ENCODE measurements around the gene SULT6B1.

Gene SULT6B1

DNA sequence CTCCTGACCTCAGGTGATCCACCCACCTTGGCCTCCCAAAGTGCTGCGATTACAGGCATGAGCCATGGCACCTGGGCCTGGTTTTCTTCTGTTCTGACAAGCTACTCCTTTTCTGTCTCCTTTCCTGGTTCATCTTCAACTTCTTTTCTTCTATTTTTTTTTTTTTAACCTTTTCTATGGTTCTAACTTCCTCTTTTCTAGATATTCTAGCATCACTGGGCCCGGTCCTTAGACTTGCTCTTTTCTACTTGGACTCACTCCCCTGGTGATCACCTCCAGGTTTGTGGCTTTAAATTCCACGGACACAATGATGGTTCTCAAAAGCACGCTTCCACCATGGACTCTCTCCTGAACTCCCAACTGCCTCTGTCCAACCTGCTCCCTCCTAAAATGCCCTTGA is 33.7 kb downstream of the SULT6B1 start:
- WGBS (ENCODE audit: insufficient coverage), result 62% methylated on average over 4 of the region's 4 CpGs
- H3K9me3 ChIP-seq (ENCODE audit: control extremely low read depth in 1 of 5, control insufficient read depth in 4 of 5, insufficient read depth in 2 of 5, low read depth in 1 of 5, low read length in 4 of 5), result no peaks in the 10 kb centered on the region
- CTCF ChIA-PET, result interaction anchor here (0.7 to 0.9 kb wide), 3 partner anchors 13 to 29 kb away, joined by 3 read pairs; no protein-coding TSS in a partner anchor

DNA sequence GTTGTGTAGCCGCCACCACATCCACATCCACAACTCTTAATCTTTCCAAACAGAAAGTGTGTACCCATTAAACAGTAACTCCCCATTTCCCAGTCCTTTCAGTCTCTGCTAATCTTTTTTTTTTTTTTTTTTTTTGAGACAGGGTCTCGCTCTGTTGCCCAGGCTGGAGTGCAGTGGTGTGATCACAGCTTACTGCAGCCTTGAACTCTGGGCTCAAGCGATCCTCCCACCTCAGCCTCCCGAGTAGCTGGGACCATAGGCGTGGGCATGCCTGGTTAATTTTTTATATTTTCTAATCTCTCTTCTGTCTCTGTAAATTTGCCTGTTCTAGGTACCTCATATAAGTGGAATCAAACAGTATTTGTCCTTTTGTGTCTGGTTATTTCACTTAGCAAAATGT is 35.2 kb downstream of the SULT6B1 start:
- Histone ChIP-seq H3K27me3 (replicated peaks in 2 of 5; ENCODE audit: control insufficient read depth in 4 of 5, insufficient read depth in 5 of 5, low read length in 4 of 5) (no peaks in the 10 kb centered on the region), H3K36me3 (ENCODE audit: control insufficient read depth in 4 of 4, insufficient read depth in 4 of 4, low read length in 3 of 4) (peaks cover 3 to 20% (median 15%) of the 10 kb centered on the region in 4 experiments), H3K4me3 (ENCODE audit: control insufficient read depth in 1 of 7, extremely low read depth in 1 of 7, insufficient read depth in 4 of 7, low read depth in 2 of 7, low read length in 6 of 7) (no peak overlapping the region), H3K9me3 (ENCODE audit: control extremely low read depth in 1 of 5, control insufficient read depth in 4 of 5, insufficient read depth in 2 of 5, low read depth in 1 of 5, low read length in 4 of 5) (no peaks in the 10 kb centered on the region), H3K27ac (ENCODE audit: insufficient read depth in 1 of 2, low read depth in 1 of 2, low read length in 2 of 2, poor library complexity in 1 of 2, severe bottlenecking in 2 of 2) (no peak overlapping the region), H3K4me1 (ENCODE audit: control extremely low read depth in 1 of 4, control insufficient read depth in 4 of 4, insufficient read depth in 4 of 4, low read length in 3 of 4) (peaks cover 3 to 29% (median 20%) of the 10 kb centered on the region in 4 experiments)
- POLR2A ChIA-PET, result no interaction called here
- no peak for DNase-seq
- no CpG with 5 or more reads among the region's 5 CpGs for WGBS (ENCODE audit: insufficient coverage)
- CTCF ChIA-PET, result interaction anchor here (0.8 kb wide), 1 partner anchor 16 kb away, joined by 3 read pairs; no protein-coding TSS in a partner anchor

More for the DNA sequence above, 33.7 kb downstream of the SULT6B1 start:
- peaks cover 3 to 26% (median 20%) of the 10 kb centered on the region in 4 experiments for H3K4me1 ChIP-seq (ENCODE audit: control extremely low read depth in 1 of 4, control insufficient read depth in 4 of 4, insufficient read depth in 4 of 4, low read length in 3 of 4)
- POLR2A ChIA-PET, result interaction anchor here (0.6 kb wide), 1 partner anchor 901 kb away, joined by 7 read pairs; no protein-coding TSS in a partner anchor
- H3K36me3 ChIP-seq (ENCODE audit: control insufficient read depth in 4 of 4, insufficient read depth in 4 of 4, low read length in 3 of 4), result peaks cover 3 to 12% (median 7%) of the 10 kb centered on the region in 4 experiments
- peak overlapping the region in 1 of 2 experiments; percentile 0 for H3K27ac ChIP-seq (ENCODE audit: insufficient read depth in 1 of 2, low read depth in 1 of 2, low read length in 2 of 2, poor library complexity in 1 of 2, severe bottlenecking in 2 of 2)
- peak overlapping the region in 1 of 7 experiments; percentile 94 for H3K4me3 ChIP-seq (ENCODE audit: control insufficient read depth in 1 of 7, extremely low read depth in 1 of 7, insufficient read depth in 4 of 7, low read depth in 2 of 7, low read length in 6 of 7)
- peak in 2 of 3 donors; percentile 50 to 56 for DNase-seq
- H3K27me3 ChIP-seq (replicated peaks in 2 of 5; ENCODE audit: control insufficient read depth in 4 of 5, insufficient read depth in 5 of 5, low read length in 4 of 5), result no peaks in the 10 kb centered on the region

- H3K36me3 ChIP-seq (ENCODE audit: control insufficient read depth in 4 of 4, insufficient read depth in 4 of 4, low read length in 3 of 4), result peaks cover 7 to 40% (median 28%) of the 10 kb centered on the region in 4 experiments
- no peaks in the 10 kb centered on the region for H3K9me3 ChIP-seq (ENCODE audit: control extremely low read depth in 1 of 5, control insufficient read depth in 4 of 5, insufficient read depth in 2 of 5, low read depth in 1 of 5, low read length in 4 of 5)
- no peaks in the 10 kb centered on the region for H3K27me3 ChIP-seq (replicated peaks in 2 of 5; ENCODE audit: control insufficient read depth in 4 of 5, insufficient read depth in 5 of 5, low read length in 4 of 5)
- ChIA-PET POLR2A (no interaction called here), CTCF (interaction anchor here (0.9 kb wide), 1 partner anchor 15 kb away, joined by 4 read pairs; no protein-coding TSS in a partner anchor)
- no peak overlapping the region for H3K27ac ChIP-seq (ENCODE audit: insufficient read depth in 1 of 2, low read depth in 1 of 2, low read length in 2 of 2, poor library complexity in 1 of 2, severe bottlenecking in 2 of 2)
- H3K4me3 ChIP-seq (ENCODE audit: control insufficient read depth in 1 of 7, extremely low read depth in 1 of 7, insufficient read depth in 4 of 7, low read depth in 2 of 7, low read length in 6 of 7), result no peak overlapping the region
- peaks cover 0 to 7% (median 2%) of the 10 kb centered on the region in 4 experiments for H3K4me1 ChIP-seq (ENCODE audit: control extremely low read depth in 1 of 4, control insufficient read depth in 4 of 4, insufficient read depth in 4 of 4, low read length in 3 of 4)
- DNase-seq, result peak in 2 of 3 donors; percentile 49 to 69
- WGBS (ENCODE audit: insufficient coverage), result 80% methylated on average over 2 of the region's 6 CpGs
Measured at GRCh38 chr2:37149626-37150322, 38.7 kb downstream of the SULT6B1 start.

DNA sequence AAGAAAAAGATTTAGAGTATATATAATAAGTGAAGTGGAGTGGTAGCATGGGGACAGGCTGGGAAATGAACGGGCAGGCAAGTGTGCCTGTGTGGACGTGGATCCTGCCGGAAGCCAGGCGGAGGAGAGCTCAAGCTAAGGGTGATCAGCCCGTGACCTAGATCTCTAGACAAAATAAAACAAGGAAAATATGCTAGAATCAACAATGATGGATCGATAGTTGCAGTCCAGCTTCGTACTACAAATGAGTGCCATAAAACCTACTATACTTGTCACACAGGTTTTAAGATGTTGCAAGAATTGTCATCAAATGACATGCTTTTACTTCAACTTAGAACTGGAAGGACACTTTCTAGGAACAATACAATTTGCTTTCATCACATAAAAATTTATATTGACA is 40.1 kb downstream of the SULT6B1 start:
- DNase-seq, result no peak
- Histone ChIP-seq H3K27me3 (replicated peaks in 2 of 5; ENCODE audit: control insufficient read depth in 4 of 5, insufficient read depth in 5 of 5, low read length in 4 of 5) (no peaks in the 10 kb centered on the region), H3K4me3 (ENCODE audit: control insufficient read depth in 1 of 7, extremely low read depth in 1 of 7, insufficient read depth in 4 of 7, low read depth in 2 of 7, low read length in 6 of 7) (no peak overlapping the region), H3K27ac (ENCODE audit: insufficient read depth in 1 of 2, low read depth in 1 of 2, low read length in 2 of 2, poor library complexity in 1 of 2, severe bottlenecking in 2 of 2) (no peak overlapping the region), H3K36me3 (ENCODE audit: control insufficient read depth in 4 of 4, insufficient read depth in 4 of 4, low read length in 3 of 4) (peaks cover 7 to 45% (median 28%) of the 10 kb centered on the region in 4 experiments), H3K9me3 (ENCODE audit: control extremely low read depth in 1 of 5, control insufficient read depth in 4 of 5, insufficient read depth in 2 of 5, low read depth in 1 of 5, low read length in 4 of 5) (no peaks in the 10 kb centered on the region), H3K4me1 (ENCODE audit: control extremely low read depth in 1 of 4, control insufficient read depth in 4 of 4, insufficient read depth in 4 of 4, low read length in 3 of 4) (peaks cover 0 to 7% (median 2%) of the 10 kb centered on the region in 4 experiments)
- WGBS (ENCODE audit: insufficient coverage), result 98% methylated on average over 7 of the region's 7 CpGs
- POLR2A ChIA-PET, result no interaction called here
- CTCF ChIA-PET, result interaction anchor here (0.8 kb wide), 1 partner anchor 10 kb away, joined by 3 read pairs; no protein-coding TSS in a partner anchor

DNA sequence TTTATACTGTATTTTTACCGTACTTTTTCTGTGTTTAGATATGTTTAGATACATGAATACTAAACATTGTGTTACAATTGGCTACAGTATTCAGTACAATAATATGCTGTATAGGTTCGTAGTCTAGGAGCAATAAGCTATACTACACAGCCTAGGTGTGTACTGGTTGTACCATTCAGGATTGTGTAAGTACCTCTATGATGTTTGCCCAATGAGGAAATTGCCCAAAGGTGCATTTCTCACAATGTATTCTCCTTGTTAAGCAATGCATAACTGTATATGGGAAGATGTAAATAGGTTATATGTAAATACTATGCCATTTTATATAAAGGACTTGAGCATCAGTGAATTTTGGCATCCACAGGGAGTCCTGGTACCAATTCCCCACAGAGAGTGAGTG is 42.4 kb downstream of the SULT6B1 start:
- no peak overlapping the region for H3K4me3 ChIP-seq (ENCODE audit: control insufficient read depth in 1 of 7, extremely low read depth in 1 of 7, insufficient read depth in 4 of 7, low read depth in 2 of 7, low read length in 6 of 7)
- no peaks in the 10 kb centered on the region for H3K27me3 ChIP-seq (replicated peaks in 2 of 5; ENCODE audit: control insufficient read depth in 4 of 5, insufficient read depth in 5 of 5, low read length in 4 of 5)
- H3K4me1 ChIP-seq (ENCODE audit: control extremely low read depth in 1 of 4, control insufficient read depth in 4 of 4, insufficient read depth in 4 of 4, low read length in 3 of 4), result peaks cover 0 to 7% (median 2%) of the 10 kb centered on the region in 4 experiments
- DNase-seq, result no peak
- no CpG with 5 or more reads among the region's 2 CpGs for WGBS (ENCODE audit: insufficient coverage)
- no peak overlapping the region for H3K27ac ChIP-seq (ENCODE audit: insufficient read depth in 1 of 2, low read depth in 1 of 2, low read length in 2 of 2, poor library complexity in 1 of 2, severe bottlenecking in 2 of 2)
- no peaks in the 10 kb centered on the region for H3K9me3 ChIP-seq (ENCODE audit: control extremely low read depth in 1 of 5, control insufficient read depth in 4 of 5, insufficient read depth in 2 of 5, low read depth in 1 of 5, low read length in 4 of 5)
- peaks cover 9 to 57% (median 27%) of the 10 kb centered on the region in 4 experiments for H3K36me3 ChIP-seq (ENCODE audit: control insufficient read depth in 4 of 4, insufficient read depth in 4 of 4, low read length in 3 of 4)
- POLR2A ChIA-PET, result no interaction called here
- CTCF ChIA-PET, result interaction anchor here (1.2 to 1.3 kb wide), 2 partner anchors 14 to 60 kb away, joined by 3 read pairs; no protein-coding TSS in a partner anchor

- no peaks in the 10 kb centered on the region for H3K27me3 ChIP-seq (replicated peaks in 2 of 5; ENCODE audit: control insufficient read depth in 4 of 5, insufficient read depth in 5 of 5, low read length in 4 of 5)
- no peak overlapping the region for H3K4me3 ChIP-seq (ENCODE audit: control insufficient read depth in 1 of 7, extremely low read depth in 1 of 7, insufficient read depth in 4 of 7, low read depth in 2 of 7, low read length in 6 of 7)
- H3K9me3 ChIP-seq (ENCODE audit: control extremely low read depth in 1 of 5, control insufficient read depth in 4 of 5, insufficient read depth in 2 of 5, low read depth in 1 of 5, low read length in 4 of 5), result no peaks in the 10 kb centered on the region
- no peak for DNase-seq
- CTCF ChIA-PET, result no interaction called here
- H3K36me3 ChIP-seq (ENCODE audit: control insufficient read depth in 4 of 4, insufficient read depth in 4 of 4, low read length in 3 of 4), result peaks cover 23 to 71% (median 40%) of the 10 kb centered on the region in 4 experiments
- POLR2A ChIA-PET, result interaction anchor here (0.6 kb wide), 1 partner anchor 11 kb away, joined by 3 read pairs; no protein-coding TSS in a partner anchor
- WGBS (ENCODE audit: insufficient coverage), result no CpG with 5 or more reads among the region's 1 CpG
- no peak overlapping the region for H3K27ac ChIP-seq (ENCODE audit: insufficient read depth in 1 of 2, low read depth in 1 of 2, low read length in 2 of 2, poor library complexity in 1 of 2, severe bottlenecking in 2 of 2)
- H3K4me1 ChIP-seq (ENCODE audit: control extremely low read depth in 1 of 4, control insufficient read depth in 4 of 4, insufficient read depth in 4 of 4, low read length in 3 of 4), result peaks cover 0 to 4% (median 0%) of the 10 kb centered on the region in 4 experiments
Measured at GRCh38 chr2:37143974-37144373, 44.5 kb downstream of the SULT6B1 start.

- ChIA-PET POLR2A (interaction anchor here (0.6 kb wide), 1 partner anchor 120 kb away, joined by 3 read pairs; no protein-coding TSS in a partner anchor), CTCF (no interaction called here)
- Histone ChIP-seq H3K36me3 (ENCODE audit: control insufficient read depth in 4 of 4, insufficient read depth in 4 of 4, low read length in 3 of 4) (peaks cover 24 to 74% (median 34%) of the 10 kb centered on the region in 4 experiments), H3K27me3 (replicated peaks in 2 of 5; ENCODE audit: control insufficient read depth in 4 of 5, insufficient read depth in 5 of 5, low read length in 4 of 5) (no peaks in the 10 kb centered on the region), H3K27ac (ENCODE audit: insufficient read depth in 1 of 2, low read depth in 1 of 2, low read length in 2 of 2, poor library complexity in 1 of 2, severe bottlenecking in 2 of 2) (no peak overlapping the region), H3K4me3 (ENCODE audit: control insufficient read depth in 1 of 7, extremely low read depth in 1 of 7, insufficient read depth in 4 of 7, low read depth in 2 of 7, low read length in 6 of 7) (no peak overlapping the region), H3K9me3 (ENCODE audit: control extremely low read depth in 1 of 5, control insufficient read depth in 4 of 5, insufficient read depth in 2 of 5, low read depth in 1 of 5, low read length in 4 of 5) (no peaks in the 10 kb centered on the region), H3K4me1 (ENCODE audit: control extremely low read depth in 1 of 4, control insufficient read depth in 4 of 4, insufficient read depth in 4 of 4, low read length in 3 of 4) (peaks cover 0 to 4% (median 0%) of the 10 kb centered on the region in 4 experiments)
- no peak for DNase-seq
Measured at GRCh38 chr2:37142546-37142945, 45.9 kb downstream of the SULT6B1 start.
